Ectodermal cell (in vitro differentiated cells): ENCODE results near the gene PSD2.

ENCODE experiments used
- H3K27ac ChIP-seq: 2 replicates; pipeline ENCODE4 v1.7.0; 2013; ENCODE audit warnings: mild to moderate bottlenecking, low read depth, low read length; ENCODE audit not compliant: insufficient read depth, poor library complexity, severe bottlenecking
- H3K27me3 ChIP-seq: 2 replicates; pipeline ENCODE4 v1.7.0; 2013; ENCODE audit warnings: mild to moderate bottlenecking, low read length; ENCODE audit not compliant: insufficient read depth, control insufficient read depth, poor library complexity, severe bottlenecking
- H3K36me3 ChIP-seq: one replicate; pipeline ENCODE4 v1.7.0; 2013; ENCODE audit warnings: low read length; ENCODE audit not compliant: control insufficient read depth, insufficient read depth
- H3K4me1 ChIP-seq: one replicate; pipeline ENCODE4 v1.7.0; 2013; ENCODE audit warnings: low read length; ENCODE audit not compliant: control insufficient read depth, insufficient read depth
- H3K4me3 ChIP-seq: 2 replicates; pipeline ENCODE4 v1.7.0; 2013; ENCODE audit warnings: low read depth, low read length, control low read depth; ENCODE audit not compliant: insufficient read depth
- H3K9me3 ChIP-seq: 2 replicates; pipeline ENCODE4 v1.7.0; 2013; ENCODE audit warnings: mild to moderate bottlenecking, low read length, moderate library complexity; ENCODE audit not compliant: control insufficient read depth
- WGBS, 2 experiments: methylation state at CpG; one replicate each; pipeline ENCODE4 v1.1.7; 2013; ENCODE audit warnings: missing lambda C conversion rate in 2 of 2; 5-methylcytosine and 5-hydroxymethylcytosine counted together

The PSD2 gene

GRCh38 chr5:139837711-139838380 lies 42.2 kb downstream of the PSD2 start:
- no peak overlapping the region for H3K4me3 ChIP-seq

GRCh38 chr5:139838381-139839197 lies 43.0 kb downstream of the PSD2 start:
- H3K4me1 ChIP-seq: no peaks in the 10 kb centered on the region
- H3K27ac ChIP-seq: no peak overlapping the region
- H3K27me3 ChIP-seq: peaks cover 9% of the 10 kb centered on the region
- H3K9me3 ChIP-seq: no peaks in the 10 kb centered on the region
- no peak overlapping the region for H3K4me3 ChIP-seq
- WGBS, 2 experiments: 87 to 90% methylated on average over 12 of the region's 12 CpGs
- H3K36me3 ChIP-seq: no peaks in the 10 kb centered on the region

More at GRCh38 chr5:139837711-139838380, 42.2 kb downstream of the PSD2 start:
- Histone ChIP-seq H3K36me3 (no peaks in the 10 kb centered on the region), H3K9me3 (no peaks in the 10 kb centered on the region), H3K27me3 (peaks cover 16% of the 10 kb centered on the region), H3K27ac (no peak overlapping the region), H3K4me1 (no peaks in the 10 kb centered on the region)
- 83 to 86% methylated on average over 10 of the region's 10 CpGs for WGBS, 2 experiments

GRCh38 chr5:139839232-139839815 lies 43.7 kb downstream of the PSD2 start:
- Histone ChIP-seq H3K27ac (no peak overlapping the region), H3K4me3 (no peak overlapping the region), H3K27me3 (peaks cover 1% of the 10 kb centered on the region), H3K9me3 (no peaks in the 10 kb centered on the region), H3K36me3 (no peaks in the 10 kb centered on the region), H3K4me1 (no peaks in the 10 kb centered on the region)
- WGBS, 2 experiments: 95 to 96% methylated on average over 16 of the region's 16 CpGs

GRCh38 chr5:139839918-139840317 lies 44.3 kb downstream of the PSD2 start:
- Histone ChIP-seq H3K27ac (no peak overlapping the region), H3K4me3 (no peak overlapping the region), H3K36me3 (no peaks in the 10 kb centered on the region), H3K4me1 (no peaks in the 10 kb centered on the region), H3K27me3 (peaks cover 5% of the 10 kb centered on the region), H3K9me3 (no peaks in the 10 kb centered on the region)
- WGBS, 2 experiments: 91 to 93% methylated on average over 8 of the region's 8 CpGs

GRCh38 chr5:139841549-139841948 lies 45.9 kb downstream of the PSD2 start:
- WGBS, 2 experiments: 65 to 86% methylated on average over 3 to 4 of the region's 4 CpGs
- Histone ChIP-seq H3K27ac (no peak overlapping the region), H3K4me1 (no peaks in the 10 kb centered on the region), H3K9me3 (no peaks in the 10 kb centered on the region), H3K4me3 (no peak overlapping the region), H3K27me3 (peaks cover 22% of the 10 kb centered on the region), H3K36me3 (no peaks in the 10 kb centered on the region)

GRCh38 chr5:139842321-139842720 lies 46.7 kb downstream of the PSD2 start:
- H3K27me3 ChIP-seq: peaks cover 29% of the 10 kb centered on the region

GRCh38 chr5:139843991-139844390 lies 48.4 kb downstream of the PSD2 start:
- H3K4me1 ChIP-seq: no peaks in the 10 kb centered on the region
- 68 to 79% methylated on average over 5 of the region's 5 CpGs for WGBS, 2 experiments
- peaks cover 46% of the 10 kb centered on the region for H3K27me3 ChIP-seq
- no peak overlapping the region for H3K27ac ChIP-seq
- no peak overlapping the region for H3K4me3 ChIP-seq
- no peaks in the 10 kb centered on the region for H3K9me3 ChIP-seq
- no peaks in the 10 kb centered on the region for H3K36me3 ChIP-seq

More at GRCh38 chr5:139842321-139842720, 46.7 kb downstream of the PSD2 start:
- 92 to 94% methylated on average over 7 of the region's 7 CpGs for WGBS, 2 experiments
- H3K4me3 ChIP-seq: no peak overlapping the region
- H3K27ac ChIP-seq: no peak overlapping the region
- H3K4me1 ChIP-seq: no peaks in the 10 kb centered on the region
- H3K36me3 ChIP-seq: no peaks in the 10 kb centered on the region
- no peaks in the 10 kb centered on the region for H3K9me3 ChIP-seq

- Histone ChIP-seq H3K4me1 (no peaks in the 10 kb centered on the region), H3K4me3 (no peak overlapping the region), H3K27me3 (peaks cover 52% of the 10 kb centered on the region), H3K27ac (no peak overlapping the region), H3K36me3 (no peaks in the 10 kb centered on the region), H3K9me3 (no peaks in the 10 kb centered on the region)
- WGBS, 2 experiments: 38 to 39% methylated on average over 18 of the region's 18 CpGs
Measured at GRCh38 chr5:139844472-139845145, 49.0 kb downstream of the PSD2 start.

- Histone ChIP-seq H3K4me1 (no peaks in the 10 kb centered on the region), H3K27ac (no peak overlapping the region), H3K27me3 (peaks cover 59% of the 10 kb centered on the region), H3K4me3 (no peak overlapping the region), H3K9me3 (no peaks in the 10 kb centered on the region), H3K36me3 (no peaks in the 10 kb centered on the region)
- WGBS, 2 experiments: 85 to 86% methylated on average over 18 of the region's 18 CpGs
Measured at GRCh38 chr5:139845846-139846681, 50.5 kb downstream of the PSD2 start.
